Measurements from ENCODE around the gene WNT8B.

Gene WNT8B

DNA sequence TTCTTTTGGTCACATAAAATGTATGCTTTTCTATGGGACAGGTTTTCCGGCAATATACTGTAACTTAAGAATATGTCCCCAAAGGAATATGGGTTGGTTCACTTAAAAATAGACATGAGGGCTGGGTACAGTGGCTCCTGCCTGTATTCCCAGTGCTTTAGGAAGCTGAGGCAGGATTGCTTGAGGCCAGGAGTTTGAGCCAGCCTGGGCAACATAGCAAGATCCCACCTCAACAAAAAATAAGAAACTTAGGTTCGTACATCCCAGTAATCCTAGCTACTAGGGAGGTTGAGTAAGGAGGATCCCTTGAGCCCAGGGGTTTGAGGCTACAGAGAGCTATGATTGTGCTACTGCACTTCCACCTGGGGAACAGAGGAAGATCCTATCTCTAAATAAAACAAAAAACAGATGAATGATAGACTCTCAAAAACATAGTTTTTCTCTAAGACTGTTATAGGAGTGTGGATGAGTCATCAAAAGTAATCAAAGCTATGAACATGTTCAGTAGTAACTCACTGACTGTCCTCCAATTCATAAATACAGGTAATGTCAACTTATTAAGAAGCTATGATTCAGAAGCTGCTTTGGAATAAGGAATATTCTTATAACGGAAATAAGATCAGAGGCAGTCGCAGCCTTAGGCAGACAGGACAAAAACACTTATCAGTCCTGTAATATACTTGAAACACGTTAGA lies 59.4 kb downstream of the WNT8B start:
- DNase-seq, result no peak

DNA sequence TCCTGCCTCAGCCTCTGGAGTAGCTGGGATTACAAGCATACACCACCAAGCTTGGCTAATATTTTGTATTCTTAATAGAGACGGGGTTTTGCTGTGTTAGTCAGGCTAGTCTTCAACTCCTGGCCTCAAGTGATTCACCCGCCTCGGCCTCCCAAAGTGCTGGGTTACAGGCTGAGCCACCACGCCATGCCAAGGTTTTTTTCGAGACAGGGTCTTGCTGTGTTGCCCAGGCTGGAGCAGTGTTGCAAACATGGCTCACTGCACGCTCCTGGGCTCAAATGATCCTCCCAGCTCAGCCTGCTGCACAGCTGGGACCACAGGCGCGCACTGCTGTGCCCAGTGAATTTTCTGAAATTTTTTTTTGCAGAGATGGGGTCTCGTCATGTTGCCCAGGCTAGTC lies 60.1 kb downstream of the WNT8B start:
- no peak for DNase-seq

DNA sequence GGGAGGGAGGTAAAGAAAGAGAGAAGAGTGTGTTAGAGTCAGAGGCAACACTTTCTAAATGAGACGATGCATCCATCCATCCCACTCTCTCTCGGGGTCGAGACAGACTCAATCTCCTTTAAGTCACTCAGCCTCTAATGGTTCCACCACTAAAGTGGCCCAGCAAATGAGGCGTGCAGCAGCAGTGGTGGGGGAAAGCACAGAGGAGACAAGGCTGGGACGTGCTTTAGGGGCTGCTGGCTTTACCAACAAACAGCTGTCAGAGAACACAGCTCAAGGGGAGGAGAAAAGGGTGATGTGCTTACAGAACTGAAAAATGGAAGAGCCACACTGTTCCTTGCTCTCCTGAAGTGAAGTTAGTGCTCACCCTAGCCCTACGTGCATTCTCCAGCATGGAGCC lies 61.4 kb downstream of the WNT8B start:
- no peak for DNase-seq

DNA sequence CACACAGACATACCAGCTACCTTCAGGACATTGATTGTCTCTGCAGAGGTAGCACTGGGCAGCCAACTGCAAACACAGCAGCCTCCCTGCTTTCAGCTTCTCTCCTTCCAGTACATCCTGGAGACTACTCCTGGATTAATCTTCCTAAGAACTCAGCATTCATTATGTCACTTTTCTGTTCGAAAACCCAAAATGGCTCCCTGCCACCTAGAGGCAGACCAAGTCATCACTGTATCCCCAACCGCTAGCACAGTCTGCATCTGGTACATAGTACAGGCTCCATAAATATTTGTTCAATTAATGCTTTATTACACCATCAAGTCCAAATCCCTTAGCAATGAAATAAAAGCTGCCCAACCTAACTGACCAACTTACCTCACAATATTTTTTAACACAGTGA lies 61.8 kb downstream of the WNT8B start:
- no peak for DNase-seq

DNA sequence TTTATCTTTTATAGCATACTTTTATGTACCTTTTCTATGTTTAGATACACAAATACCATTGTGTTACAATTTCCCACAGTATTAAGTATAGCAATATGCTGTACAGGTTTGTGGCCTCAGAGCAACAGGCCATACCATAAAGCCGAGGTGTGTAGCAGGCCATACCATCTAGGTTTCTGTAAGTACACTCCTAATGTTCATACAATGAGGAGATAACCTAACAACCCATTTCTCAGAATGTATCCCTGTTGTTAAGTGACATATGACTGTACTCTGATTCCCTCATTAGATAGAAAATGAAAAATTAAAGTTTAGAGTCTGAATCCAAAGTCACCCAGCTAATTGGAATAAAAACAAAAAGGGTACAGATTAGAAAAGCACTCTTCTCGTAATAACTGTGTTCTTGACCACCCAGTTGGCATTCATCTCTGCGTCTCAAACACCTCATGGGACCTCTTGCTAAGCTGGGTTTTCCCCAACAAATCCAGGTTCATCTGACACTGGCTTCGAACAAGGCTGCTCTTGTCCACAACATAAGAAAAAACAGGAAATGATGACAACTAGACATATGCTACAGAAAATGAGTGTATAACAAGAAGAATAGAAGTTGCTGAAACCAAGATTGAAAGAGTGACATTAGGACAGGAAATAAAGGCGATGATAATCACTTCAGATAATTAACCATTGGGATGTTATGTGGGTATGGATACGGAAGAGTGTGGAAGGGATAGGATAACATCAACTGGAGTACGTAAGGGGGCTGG lies 65.5 kb downstream of the WNT8B start:
- DNase-seq, result no peak

DNA sequence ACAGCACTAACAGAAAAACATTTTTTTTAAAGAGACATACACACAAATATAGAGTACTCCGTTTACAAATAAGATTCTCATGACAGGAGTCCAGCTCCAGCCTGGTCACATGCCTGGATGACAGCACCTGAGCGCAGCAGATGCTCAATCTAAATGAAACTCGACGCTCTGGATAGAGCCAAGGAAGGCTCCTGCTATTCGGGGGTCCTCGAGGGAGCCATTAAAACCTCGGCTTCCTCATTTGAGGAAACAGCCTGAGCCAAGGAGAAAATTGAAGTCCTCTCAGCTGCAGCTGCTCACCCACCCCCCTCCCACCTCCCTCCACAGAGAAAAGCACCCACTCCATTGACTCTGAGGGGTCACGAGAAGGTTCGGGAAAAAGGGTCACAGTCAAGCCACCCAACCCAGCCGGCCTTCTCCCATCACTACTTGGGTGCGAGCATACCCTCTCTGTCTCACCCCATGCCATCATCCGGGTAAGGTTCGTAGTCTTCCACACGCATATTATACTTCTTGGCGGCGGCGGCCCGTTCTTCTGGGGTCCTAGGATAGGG lies 66.2 kb downstream of the WNT8B start:
- DNase-seq, result no peak

DNA sequence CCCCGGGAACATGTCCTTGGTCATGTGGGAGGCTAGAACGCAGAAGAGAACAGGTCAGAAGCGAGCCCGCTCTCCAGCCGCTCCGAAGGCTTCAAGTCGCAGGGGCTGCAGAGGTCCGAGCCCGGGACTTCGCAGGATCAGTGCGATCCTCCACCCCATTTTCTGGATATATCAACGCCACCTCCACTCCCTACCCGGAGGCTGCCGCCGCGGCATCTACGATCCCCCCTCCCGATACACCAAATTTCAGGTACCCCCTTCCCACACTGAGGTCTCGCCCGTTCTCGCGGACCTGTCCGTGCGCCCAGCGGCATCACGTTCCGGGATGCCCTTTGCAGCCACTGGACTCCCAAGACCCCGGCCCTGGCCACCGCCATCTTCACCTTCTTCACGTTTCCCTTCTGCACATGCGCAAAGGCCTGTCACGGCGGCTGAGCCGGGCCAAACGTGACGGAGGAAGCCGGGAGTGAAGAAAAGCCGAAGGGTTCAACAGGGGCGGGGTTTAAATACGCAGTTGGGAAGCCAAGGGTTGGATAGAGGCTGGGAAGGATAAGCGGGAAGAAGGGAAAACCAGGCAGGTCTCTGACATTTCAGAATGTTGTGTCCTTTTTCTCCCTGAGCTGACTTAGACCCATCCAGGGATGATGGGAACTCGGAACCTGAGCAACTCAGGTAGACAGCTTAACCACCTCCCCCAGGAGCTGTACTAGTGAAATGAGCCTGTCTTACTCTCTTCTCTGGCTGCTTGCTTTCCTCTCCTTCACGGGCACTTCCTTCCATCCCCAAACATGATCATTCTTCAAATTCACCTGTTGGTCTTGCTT lies 66.9 kb downstream of the WNT8B start, which contains the start of gene NDUFB8:
Gene NDUFB8 (minus strand): TSS at position 397 of the 824 bp plus-strand sequence. CDS start 20 bp downstream, at position 377.
- peak; percentile 95 for DNase-seq

DNA sequence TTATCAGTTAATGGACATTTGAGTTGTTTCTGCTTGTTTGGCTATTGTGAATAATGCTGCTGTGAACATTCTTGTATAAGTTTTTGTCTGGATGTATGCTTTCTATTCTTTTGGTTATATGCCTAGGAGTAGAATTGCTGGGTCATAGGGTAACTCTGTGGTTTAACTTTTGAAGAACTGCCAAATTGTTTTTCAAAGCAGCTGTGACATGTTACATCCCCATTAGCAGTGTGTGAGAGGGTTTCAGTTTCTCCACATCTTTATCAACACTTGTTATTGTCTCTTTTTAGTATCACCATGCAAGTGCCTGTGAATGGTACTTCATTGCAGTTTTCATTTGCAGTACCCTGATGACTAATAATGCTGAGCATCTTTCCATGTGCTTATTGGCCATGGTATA lies 69.0 kb downstream of the WNT8B start:
- no peak for DNase-seq
